ENCODE measurements around the gene PKP4.

The PKP4 gene

DNA sequence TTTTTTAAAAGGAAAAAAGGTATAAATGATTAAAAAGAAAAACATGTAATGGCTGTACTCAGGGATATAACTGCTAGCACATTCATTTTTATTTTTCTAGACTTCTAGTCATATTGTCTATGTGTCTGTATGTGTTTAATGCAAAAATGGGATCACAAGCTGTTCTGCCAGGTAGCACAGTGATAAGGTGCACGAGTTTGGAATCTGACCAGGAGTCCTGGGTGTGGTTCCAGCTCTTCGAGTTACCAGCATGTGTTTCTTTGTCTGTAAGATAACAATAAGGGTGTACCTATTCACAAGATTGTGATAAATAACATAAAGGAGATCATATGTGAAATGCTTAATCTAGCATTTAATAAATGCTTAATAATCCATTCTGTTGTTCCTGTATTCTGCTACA is 145.3 kb downstream of the PKP4 start:
- DNase-seq = no peak

DNA sequence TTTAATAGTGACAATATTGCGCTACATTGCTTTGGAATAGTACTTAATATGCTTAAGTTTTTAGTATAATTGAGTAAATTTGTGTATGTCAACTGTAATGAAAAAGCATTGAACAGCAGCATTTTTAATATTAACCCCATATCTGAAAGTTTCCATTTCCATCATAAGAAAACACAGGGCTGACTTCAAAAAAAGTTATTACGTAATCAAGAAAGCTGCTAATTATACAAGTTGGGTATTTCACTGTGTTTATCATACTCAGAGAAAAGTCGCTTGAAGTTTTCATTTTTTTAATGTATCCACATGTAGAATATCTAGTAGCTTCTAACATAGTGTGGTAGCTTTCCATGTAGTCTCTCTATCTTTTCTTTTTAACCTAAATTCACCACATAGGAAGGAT is 146.5 kb downstream of the PKP4 start:
- DNase-seq = no peak

DNA sequence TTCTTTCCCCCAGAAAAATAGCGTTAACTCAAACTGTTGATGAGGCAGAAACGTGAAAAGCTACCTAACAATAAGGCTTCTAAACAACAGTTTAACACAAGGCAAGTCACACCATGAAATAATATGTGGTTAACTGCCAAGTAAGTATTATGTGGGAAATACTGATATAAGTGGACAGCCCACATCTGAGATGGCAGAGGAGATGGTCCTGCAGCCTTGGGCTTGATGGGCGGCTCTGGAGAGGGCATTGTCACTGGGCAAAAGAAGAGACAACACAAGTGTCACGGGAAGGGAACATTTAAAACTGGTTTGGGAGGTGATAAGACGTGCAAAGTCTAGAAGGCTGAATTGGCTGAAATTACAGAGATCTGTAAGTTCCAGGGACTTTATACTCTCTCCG is 147.2 kb downstream of the PKP4 start:
- DNase-seq = no peak

DNA sequence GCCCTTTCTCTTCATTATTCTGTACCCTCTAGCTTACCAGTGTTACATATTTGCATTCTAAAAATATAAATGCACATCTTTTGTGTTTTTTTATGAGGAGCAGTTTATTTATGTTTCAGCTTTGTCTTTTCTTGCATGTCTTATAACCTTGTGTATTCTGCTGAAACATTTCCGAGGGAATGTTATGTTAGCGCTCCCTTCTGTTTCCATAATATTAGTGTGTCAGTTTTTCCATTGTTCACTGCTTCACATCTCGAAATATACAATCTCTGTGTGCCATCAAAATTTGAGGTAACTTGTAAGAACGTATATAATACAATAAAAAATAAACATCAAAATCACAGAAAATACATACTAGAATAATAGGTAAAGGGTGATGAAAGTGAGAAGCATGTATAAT is 153.3 kb downstream of the PKP4 start:
- no peak for DNase-seq

DNA sequence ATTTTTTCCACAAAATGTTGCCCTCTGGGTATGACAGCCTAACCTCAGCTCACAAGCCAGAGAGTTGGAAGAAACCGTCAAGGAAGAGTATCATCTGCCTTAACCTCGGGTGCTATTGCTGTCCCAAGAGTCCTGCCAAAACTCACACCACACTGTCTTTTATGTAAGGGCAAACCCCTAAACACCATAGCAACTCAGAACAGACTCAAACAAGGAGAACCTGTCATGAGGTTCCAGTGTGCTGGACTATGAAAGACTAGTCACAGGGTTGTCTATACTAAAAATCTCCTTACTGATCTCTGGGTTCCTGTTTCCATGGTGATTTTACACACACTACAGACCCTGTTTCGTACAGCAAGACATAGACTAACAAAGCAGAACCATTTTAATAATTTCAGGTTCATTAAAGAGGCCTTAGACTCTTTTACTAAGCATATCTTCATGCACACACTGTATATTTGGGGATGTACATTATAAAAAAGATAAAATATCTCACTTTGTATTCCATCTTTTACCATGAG is 159.8 kb downstream of the PKP4 start:
- no peak for DNase-seq

DNA sequence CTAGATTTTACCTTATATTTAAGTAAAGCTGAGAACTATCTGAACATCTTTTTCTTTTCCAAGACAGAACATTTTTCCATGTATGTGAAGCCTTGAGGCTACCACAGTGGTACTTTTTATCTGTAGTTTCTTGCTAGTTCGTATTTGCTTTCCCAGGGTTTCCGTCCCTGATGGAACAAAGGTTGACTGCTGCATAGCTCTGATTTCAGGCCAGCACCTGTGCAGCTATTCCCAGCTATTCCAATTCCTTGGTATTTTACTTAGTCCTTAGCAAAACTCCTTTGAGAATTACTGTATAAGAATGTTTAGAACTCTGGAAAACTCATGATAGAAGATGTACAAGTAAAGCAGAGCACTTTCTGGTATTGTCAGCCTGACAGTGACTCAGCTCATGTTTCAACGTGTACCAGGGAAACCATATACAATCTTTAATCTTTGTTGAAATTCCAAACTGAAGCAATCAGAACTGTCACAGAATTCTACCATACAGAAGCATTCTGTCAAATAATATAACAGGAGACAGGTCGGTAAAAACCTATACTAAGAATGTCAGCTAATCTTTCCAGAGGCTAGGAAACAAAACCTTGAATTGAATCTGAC is 162.2 kb downstream of the PKP4 start:
- no peak for DNase-seq

DNA sequence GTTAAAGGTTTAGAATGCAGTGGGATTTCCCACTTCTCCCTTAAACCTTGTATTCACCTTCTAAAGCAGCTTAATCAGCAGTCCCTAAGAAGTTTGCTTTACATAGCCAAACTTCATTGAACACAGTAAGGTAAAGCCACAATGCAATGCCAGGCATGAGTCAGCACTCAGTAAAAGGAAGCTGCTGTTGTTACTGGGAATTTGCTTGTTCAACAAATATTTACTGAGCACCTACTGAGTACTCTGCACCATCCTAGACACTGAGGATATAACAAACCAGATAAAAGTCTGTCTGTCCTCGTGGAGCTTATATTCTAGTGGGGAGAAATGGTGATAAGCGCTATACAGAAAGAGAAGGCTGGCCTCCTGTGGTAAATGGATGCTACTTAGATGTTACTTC is 162.7 kb downstream of the PKP4 start:
- DNase-seq = no peak

DNA sequence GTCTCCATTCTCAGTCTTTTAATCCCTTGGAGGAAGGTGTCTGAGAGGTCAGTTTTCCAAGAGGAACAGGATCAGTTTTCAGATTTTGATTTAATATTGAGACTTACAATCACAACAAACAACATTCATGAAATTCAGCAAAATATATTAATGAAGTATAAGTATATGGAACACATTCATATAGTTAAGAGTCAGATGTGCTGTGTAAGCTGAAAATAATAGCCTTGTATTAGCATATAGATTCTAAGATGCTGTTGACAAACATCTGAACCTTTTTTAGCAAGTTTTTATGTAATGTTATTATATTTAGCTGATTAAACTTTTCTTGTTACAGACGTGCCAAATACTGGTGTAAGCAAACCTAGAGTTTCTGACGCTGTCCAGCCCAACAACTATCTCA is 163.9 kb downstream of the PKP4 start:
- no peak for DNase-seq

DNA sequence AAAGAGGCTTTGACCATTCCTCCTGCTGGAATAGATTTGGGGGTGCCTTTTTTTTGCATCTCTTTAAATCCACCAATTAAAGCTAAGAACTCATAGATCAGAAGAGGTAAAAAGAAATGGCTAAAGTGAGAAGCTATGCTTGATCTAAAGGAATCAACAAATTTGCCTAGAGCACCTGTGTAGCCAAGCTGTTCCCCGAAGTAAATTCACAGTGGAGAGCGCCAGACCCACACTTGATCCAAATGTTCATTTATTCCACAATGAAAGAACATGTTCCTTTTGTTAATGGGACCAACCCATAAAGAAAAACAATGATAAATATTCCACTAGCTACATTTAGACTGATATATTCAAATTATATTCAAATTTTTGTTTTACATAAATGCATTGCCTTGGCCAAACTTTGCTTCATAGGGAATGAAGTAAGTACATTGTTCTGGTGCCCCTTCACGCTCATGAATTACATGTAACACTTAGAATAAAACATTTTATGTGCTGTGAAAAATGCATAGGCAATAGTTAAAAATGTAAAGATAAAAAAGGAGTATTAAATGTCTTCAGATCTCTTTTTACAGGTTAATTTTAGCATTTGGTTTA is 167.4 kb downstream of the PKP4 start:
- DNase-seq = no peak

DNA sequence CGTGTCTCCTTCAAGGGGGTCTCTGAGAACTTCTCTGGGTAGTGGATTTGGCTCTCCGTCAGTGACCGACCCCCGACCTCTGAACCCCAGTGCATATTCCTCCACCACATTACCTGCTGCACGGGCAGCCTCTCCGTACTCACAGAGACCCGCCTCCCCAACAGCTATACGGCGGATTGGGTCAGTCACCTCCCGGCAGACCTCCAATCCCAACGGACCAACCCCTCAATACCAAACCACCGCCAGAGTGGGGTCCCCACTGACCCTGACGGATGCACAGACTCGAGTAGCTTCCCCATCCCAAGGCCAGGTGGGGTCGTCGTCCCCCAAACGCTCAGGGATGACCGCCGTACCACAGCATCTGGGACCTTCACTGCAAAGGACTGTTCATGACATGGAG is 168.2 kb downstream of the PKP4 start:
- no peak for DNase-seq

DNA sequence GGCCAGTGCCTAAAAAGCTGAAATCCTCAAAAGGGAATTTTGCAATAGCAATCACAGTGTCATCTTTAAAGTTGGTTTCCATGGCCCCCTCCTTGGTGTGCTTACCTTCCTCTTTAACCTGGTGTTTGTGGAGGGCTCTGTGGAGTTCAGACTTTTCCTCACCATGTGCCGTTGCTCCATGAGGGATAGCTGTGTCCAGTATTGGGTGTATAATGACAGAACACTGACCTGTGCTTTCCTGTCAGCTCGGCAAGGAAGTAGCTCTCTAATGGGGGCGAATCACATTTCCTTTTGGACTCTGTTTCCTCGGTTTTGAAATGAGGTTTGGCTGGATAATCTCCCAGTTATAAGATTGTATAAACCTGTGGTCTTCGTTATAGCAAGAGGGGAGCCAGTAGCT is 172.4 kb downstream of the PKP4 start:
- no peak for DNase-seq

DNA sequence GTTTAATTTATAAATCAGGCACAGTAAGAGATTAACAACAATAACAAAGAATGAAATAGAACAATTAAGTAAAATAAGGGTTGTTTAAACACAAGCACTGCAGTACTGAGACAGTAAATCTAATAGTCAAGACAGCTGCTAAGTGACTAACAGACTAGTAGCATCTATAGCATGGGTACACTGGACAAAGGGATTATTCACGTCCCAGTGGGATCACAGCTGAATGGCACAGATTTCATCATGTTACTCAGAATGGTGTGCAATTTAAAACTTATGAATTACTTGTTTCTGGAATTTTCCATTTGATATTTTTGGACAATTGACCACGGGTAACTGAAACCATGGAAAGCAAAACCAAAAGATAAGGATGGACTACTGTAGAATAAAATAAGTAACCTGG is 176.5 kb downstream of the PKP4 start:
- no peak for DNase-seq

DNA sequence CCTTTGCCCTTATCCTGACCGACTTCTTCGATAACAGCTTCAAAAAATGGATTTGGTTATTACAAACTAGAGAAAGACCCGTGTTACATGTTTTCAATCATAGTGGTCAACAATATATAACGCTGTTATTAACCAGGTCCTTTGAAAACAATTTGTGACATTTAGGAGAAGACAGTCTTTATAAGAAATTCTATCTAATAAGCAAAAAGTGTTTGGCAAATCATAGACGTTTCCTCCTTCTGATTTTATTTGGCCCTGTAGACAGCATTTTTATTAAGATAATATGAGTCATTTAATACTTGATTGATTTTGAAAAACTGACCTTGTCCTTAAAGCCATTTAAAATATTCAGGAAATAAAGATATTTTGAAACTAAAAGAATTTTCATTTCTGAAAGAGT is 177.9 kb downstream of the PKP4 start:
- DNase-seq = no peak

DNA sequence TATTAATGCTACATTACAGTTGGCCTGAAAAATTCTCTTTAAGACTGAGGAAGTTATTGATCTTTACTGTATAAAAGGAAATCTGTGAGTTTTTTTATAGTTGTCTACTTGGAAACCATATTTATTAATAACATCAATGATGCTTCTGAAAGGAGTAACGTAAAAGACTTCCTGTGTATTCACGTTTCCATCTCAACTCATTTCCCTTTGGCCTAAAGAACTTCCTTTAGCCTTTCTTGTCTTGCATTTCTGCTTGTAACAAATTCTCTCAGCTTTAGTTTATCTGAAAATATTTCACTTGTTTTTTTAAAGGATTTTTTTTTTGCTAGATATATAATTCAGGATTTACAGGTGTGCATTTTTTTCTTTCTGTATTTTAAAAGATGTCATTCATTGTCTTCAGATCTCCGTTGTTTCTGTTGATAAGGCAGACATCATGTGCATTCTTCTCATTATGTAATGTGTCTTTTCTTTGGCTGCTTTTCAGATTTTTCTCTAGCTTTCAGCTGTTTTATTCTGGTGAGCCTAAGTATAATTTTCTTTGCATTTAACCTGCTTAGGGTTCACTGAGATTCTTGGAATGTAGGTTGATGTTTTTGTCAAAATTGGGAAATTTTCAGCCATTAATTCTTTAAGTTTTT is 179.3 kb downstream of the PKP4 start:
- no peak for DNase-seq

DNA sequence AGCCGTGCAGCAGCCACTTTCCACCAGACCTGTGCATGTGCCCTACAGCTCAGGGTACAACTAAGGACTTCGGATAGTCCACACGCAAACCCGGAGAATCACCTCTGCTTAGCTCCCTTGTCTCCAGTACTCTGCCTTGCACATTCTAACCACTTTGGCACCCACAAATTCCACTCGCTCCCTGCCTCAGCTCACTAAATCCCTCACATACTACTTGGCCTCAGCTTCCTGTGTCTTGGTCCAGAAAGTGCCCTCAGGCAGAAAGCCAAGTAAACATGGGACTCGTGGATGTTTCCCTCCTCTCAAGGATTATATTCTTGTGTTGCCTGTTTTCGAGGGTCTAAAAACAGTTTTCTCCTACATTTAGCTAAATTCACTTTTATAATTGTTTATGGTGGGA is 180.6 kb downstream of the PKP4 start:
- no peak for DNase-seq

DNA sequence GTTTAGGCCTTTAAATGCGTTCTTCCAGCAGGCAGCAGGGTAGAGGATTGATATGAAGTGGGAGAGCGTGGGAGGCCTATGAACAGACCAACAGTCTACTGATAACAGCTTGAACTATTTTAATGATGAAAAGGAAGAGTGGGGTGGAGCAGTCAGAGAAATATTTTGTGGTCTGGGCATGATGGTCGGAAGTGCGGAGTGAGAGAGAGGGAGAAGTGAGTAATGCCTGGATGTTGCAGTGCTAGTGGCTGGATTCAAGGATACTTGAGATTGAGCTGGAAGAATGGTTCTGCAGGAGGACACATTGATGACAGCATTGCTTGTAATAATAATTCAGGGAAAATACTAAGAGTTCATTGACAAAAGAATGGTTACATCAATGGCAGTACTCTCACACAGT is 187.4 kb downstream of the PKP4 start:
- no peak for DNase-seq

DNA sequence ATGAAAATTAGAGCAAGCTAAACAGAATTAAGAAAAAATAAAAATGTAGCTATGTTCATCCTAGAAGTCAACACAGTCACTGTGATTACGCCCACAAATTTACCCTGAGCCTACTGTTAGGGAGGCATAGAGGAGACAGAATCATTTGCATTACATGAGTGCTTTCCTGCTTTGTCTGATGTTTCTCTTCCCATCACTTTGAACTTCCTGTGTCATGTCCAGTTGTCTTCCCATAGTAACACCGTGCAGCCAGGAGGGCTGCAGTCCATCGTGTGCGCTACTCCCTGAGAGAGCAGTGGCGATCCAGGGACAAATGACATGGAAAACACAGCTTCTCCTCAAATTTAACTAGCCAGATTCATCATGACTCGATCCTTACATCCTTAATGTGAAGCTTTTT is 188.5 kb downstream of the PKP4 start:
- no peak for DNase-seq

DNA sequence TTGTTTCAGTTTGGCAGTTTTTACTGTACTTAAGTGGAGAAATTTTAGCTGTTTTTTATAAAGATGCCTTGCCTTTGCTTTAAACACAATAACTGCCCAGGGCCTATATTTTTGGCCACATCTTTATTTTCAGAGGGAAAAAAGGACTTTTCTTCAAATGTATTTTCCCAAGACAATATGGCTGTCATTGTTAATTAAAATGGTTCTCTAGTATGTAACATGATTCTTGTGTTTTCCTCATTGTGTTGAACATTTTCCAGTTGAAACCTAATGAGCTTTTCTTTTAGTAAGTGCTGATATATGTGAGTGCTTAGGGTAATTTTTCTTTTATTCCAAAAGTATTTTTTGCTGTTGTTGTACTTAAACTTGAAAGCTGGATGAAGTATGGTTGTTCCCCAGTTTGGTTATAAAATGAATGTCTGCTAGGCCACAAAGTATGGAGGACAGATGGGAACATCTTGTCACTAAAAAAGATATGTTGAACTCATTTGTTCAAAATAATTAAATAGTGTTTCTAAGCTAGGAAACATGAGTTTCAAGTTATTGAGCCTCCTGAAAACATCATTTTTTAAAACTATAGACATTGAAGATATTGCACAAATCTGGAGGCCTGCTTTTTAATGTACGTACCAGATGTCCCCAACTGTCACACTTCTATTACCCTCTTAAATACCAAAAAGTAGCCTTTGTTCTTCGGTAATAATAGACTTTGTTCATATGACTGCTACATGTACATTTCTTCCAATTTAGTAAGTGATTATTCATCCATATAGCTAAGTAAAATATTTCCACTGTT is 190.9 kb downstream of the PKP4 start:
- no peak for DNase-seq

DNA sequence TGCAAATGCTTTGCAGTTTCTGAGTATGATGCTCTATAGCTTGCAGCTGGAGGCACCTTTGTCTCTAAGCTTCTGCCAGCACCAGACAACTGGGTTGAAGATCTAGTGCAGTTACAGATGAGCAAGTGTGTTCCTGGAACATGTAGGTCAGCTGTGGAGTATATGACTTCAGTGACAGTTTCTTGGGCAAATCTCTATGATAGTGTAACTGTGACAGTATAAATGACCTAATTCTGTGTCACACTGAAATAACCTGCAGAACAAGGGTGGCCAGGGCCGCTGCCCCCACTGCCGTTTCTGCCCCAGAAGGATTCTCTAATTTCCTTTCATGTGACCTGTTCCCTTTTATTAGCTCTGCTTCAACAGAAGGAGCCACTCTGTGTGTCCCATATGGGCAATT is 193.1 kb downstream of the PKP4 start:
- DNase-seq = no peak

DNA sequence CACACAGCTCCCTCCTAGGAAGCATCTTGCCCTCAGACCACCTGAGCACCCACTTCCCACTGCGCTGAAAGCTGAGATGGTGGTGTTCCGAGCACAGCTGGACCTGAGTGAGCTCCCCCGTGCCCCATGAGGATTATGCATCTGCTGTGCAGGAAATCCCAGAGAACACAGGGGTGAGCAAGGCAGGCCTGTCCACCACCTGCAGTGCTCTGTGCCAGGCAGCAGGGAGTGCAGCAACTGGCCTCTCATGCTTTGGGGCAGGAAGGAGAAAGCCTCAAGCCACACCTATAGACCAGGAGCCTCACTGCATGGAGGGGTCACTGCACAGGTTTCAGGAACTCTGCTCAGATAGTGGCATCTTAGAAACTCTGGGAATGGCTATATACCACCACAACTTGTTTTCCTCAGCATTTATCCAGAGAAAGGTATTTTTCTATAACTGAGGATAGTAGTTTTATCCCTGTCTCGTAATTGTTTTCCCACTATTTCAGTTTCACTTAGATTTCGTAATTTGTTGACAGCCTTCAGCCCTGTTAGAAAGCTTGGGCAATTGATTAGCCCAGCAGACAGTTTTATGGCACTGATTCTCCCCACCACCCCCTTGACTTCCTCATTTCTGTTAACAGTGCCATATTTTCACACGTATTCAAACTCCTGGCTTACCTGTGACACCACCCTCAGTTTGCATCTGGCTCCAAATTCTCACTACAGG is 194.1 kb downstream of the PKP4 start:
- no peak for DNase-seq

DNA sequence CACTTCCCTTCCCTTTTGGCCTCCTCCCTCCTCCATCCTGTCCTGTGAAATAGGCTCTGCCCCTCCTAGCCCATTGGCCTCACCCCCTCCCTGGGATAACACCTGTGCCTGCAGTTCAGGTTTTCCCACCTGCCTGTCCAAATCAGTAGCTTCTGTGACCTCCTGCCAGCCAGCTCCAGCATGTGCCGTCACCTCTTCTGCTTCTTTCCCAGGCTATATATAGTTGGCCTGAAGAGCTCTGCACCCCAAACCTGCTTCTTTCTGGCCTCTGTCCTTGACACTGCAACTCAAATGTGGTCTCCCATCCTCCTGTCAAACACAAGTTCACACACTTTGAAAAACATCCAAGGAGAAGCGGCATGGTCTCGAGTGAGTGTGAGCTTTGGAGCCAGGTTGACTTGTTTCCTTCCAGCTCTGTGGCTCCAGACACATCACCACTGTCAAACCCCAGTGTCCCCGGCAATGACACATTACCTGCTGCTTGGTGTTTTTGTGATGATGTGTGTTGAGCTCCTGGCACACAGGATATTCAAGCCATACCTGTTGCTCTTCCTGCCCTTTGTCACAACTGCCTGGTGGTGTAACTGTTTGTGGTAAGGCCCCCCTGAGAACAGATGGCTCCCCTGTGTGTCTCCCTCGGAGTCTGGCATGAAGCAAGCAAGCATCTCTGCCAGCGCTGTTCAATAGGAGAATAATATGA is 194.8 kb downstream of the PKP4 start:
- DNase-seq = no peak

DNA sequence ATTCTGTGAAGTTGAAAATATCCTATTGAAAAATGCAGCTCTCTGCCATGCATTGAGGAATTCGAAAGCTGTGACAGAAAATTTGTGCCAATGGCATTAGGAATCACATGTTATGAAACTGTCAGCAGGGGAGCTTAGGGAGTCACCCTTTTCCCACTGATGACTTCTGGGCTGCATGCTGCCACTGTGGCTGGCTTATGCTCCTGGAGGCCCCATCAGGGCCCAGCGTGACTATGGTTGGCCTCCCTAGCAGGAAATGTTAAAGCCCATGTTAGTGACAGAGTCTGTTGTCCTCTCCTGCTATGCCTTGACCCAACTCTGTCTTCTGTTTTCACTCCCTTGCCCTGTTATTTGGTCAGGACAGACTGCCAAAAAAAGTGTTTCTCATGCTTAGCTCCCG is 198.9 kb downstream of the PKP4 start:
- no peak for DNase-seq

Data from activated CD4-positive, alpha-beta T cell treated with anti-CD3 and anti-CD28 coated beads for 4 hours (primary cell).